Stimulated activated CD8-positive, alpha-beta memory T cell treated with anti-CD3 and anti-CD28 coated beads, Interleukin-2, amount 100 ng/mL, for 48 hours (primary cell): ENCODE data around the gene TJP1.
"Not testable (repeated sequence)": the region's sequence is repeated elsewhere in the genome, so short reads cannot be mapped to it uniquely, and the experiment has no call there.

Experiments
- DNase-seq, 2 donors: peaks; one replicate each; pipeline ENCODE4 v3.0.0-alpha.2; 2020; ENCODE audit warnings: low read depth in 2 of 2

TJP1 gene

DNA sequence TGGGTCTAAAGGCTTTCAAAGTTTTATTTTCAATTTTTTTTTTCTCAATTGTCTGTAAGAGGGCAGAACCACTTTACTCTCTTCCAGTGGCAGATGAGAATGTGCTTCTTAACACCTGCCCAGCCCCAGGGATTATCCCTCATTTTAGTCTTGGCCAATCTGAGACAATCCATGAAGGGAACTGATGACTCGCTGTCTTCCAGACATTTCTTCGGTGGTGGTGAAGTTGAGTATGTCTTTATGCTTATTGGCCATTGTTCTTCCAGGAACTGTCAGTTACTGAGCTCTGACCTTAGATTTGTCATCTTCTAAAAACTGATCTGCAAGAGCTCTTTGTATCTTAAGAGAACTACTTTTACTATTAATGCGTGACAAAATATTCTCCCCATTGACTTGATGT, 139.5 kb downstream of the TJP1 start:
- DNase-seq, result no peak

DNA sequence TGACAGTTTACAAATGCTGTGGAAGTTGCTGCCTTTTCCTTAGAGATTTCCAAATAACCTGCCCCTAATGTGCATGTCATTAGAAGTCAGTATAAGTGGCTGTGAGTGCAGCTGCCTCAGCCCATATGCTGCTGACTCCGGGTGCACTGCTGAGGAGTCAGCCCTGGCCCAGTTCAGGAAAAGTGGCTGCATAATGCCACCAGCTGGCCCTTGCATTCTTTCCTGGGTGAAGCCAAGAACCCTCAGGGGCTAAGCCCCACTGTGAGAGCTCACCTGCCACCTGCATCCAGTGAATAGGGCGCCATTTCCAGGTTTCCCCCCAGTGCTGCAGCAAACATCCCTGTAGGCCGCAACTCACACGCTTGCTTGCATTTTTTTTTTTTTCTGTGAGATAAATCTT, 139.9 kb downstream of the TJP1 start:
- no peak for DNase-seq

DNA sequence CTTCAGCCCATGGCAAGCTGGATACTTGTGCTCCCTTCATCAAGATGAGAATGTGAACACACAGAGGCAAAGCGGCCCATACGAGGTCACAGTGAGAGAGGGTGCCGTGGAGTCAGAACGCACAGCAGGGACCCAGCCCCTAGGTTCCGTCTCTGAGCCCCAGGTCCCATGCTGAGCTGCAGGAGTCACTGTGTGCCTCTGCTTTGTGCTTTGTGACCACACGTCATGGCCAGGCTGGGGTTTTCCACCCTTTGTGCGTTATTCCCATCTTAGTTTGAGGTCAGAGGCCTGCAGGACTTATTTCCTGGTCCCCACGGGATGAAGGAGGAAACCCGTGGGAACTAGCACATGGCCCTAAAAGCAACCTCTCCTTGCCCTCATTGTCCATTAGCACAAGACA, 140.3 kb downstream of the TJP1 start:
- no peak for DNase-seq

DNA sequence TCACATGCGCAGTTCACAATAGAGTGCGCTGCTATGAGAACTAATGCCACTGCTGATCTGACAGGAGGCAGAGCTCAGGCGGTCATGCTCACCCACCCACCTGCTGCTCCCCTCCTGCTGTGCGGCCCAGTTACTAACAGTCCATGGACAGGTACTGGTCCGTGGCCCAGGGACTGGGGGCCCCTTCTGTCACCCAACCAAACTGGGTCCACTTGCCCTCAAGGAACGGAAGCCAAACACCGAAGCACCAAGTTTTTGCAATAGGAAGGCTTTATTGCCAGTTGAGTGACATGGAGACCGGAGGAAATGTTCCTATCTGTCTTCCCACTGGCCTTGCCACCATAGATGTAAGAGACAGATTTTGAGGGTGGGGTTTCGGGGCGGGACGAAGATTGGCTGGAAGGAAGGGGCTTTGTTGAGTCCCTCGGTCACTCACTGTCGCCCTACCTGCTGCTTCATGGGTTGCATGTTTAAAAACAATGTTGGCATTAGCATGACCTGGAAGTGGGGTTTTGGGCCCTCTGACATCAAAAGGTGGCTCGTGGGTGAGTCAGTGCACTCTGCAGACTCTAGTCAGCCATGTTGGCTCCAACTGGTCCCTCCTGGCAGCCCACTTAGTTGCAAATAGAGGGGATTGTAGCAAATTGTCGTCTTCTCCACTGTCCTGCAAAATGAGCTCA, 141.0 kb downstream of the TJP1 start:
- no peak for DNase-seq

DNA sequence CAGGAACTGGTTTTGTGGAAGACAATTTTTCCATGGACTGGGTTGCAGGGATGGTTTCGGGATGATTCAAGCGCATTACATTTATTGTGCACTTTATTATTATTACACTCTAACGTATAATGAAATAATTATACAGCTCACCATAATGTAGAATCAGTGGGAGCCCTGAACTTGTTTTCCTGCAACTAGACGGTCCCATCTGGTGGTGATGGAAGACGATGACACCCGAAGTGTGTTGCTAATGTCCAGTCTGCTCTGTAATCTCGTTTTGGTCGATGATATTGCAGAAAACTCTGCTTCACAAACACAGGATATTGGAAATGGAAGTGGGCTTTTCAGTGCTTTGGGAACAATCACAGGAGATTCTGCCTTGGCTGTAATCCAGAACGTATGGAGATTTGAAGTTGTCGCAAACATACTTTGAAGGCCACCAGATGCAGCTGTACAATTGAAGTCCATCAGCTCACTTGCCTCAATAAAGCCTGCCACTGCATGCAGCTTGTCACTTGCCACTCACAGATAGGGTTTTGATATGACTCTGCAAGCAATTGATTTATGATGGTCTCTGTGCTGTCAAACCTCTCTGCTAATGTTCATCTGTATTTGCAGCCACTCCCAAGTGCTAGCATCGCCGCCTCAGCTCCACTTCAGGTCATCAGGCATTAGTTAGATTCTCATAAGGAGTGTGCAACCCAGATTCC, 141.7 kb downstream of the TJP1 start:
- DNase-seq, result no peak

DNA sequence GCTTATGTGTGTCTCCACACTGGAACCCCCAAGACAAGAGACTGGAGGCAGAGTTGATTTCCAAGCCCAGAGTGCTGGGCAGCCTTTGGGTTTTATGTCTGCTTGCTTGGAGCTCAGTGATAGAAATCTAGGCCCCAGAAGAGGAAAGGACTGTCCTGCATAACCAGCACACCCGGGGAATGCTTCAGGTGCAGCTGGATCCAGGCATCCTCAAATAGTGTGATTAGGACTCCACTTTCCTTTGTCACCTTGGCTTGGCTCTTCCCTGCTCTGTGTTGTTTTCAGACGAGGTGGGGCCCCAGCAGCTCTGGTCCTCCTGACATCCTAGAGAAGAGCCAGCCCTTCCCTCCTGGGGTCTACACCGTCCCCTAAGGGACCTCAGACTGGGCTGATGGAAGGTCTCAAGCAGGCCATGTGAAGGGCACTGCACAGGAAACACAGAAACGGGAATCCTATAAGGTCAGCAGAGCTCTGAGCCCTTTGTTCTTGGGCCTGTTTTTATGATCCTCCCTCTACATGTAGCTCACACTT, 143.7 kb downstream of the TJP1 start:
- no peak for DNase-seq

DNA sequence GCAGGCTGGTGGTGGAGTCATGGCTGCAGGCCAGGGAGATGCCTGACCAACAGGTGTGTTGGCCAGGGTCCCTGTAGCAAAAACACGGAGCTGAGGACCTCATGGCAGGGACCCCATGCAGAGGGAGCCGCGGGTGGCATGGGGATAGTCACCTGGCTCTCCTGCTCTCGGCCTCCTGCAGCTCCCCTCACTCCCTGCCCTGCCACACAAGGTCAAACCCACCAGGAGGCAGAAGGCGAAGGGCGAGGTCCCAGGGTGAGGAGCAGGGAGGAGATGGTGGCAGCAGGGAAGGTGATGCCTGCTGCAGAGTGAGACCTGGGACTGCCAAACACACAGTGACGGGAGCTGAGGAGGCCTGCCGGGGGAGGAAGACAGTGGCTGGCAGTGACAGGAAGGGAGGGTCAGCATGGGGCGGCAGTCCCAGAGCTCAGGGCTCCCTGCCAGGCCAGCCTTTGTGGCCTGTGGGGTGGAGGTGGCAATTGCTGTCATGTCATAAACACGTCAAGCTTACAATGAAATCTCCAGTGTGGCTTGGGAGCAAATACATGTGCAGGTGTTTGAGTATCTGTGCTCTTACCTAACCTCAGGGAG, 144.3 kb downstream of the TJP1 start:
- DNase-seq, result no peak

DNA sequence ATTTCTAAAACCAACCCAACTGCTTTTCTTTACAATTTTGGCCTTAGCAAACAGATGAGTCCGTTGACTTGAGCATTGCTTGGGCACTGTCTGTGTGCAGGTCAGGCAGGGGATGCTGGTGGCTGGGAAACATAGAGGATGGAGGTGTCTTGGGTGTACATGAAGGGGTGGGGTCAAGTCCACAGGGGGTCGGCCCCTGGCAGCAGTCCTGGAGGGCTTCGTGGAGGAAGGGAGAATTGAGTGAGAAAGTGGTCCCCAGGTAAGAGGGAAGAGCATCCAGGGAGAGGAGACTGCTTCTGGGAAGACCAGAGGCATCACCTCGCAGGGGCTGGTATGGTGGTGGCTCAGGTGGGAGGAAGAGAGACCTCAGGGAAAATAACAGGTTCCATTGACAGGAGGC, 144.8 kb downstream of the TJP1 start:
- DNase-seq, result no peak

DNA sequence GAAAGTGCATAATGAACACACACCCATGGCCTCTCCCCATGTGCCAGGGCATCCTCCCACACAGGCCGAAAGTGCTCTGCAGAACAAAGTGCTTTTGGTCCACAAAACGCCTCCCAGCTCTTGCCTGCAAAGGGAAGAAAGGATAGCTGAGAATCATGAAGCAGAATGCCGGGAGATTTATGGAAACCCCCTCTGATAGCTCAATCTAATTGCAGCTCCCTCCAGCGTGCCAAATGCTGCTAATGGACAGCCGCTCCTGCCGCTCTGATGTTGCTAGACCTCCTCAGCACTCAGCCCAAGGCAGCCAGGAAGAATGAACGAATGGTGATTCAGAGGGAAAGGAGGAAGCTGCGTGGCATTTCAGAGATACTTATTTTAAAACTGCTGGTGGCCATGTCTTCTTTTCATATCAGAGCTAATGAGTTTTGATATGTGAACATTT, 145.3 kb downstream of the TJP1 start:
- DNase-seq, result no peak

DNA sequence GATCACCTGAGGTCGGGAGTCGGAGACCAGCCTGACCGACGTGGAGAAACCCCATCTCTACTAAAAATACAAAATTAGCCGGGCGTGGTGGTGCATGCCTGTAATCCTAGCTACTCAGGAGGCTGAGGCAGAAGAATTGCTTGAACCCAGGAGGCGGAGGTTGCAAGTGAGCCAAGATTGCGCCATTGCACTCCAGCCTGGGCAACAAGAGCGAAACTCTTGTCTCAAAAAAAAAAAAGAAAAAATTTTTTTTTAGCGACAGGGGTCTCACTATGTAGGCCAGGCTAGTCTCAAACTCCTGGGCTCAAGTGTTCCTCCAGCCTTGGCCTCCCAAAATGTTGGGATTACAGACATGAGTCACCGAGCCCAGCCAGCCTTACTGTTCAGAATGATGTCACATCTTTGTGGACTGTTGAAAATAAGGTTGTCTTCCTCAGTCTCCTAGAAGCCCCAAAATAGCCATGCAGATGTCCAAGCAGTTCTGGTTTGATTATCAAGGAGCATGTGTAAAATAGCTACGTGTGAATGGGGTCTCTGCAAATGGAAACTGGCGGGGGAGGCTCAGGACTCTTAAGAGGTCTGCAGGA, 145.8 kb downstream of the TJP1 start:
- DNase-seq, result not testable (repeated sequence)

DNA sequence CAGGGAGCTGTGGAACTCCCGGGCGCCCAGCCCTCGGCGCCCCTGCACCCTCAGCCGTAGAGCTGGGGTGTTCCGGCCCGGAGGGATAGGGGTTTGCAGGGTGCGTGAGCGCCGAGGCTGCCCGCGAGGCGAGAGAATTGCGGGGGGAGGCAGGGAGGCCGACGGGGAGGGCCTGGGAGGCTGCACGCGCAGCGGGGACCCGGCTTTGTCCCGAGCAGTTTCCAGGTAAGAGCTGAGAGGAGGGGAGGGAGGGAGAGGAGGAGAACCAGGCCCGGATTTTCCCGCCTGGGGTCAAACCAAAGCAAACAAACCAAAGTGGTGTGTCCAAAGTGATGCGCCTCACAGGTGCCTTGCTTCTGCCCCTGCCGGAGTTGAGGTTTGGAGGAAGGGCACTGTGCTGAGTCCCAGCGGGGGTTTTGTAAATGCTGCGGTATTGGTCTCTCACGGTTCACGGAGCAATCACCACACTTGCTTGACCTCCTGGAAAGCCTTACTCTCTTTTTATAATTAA, 146.4 kb downstream of the TJP1 start:
- DNase-seq, result no peak

DNA sequence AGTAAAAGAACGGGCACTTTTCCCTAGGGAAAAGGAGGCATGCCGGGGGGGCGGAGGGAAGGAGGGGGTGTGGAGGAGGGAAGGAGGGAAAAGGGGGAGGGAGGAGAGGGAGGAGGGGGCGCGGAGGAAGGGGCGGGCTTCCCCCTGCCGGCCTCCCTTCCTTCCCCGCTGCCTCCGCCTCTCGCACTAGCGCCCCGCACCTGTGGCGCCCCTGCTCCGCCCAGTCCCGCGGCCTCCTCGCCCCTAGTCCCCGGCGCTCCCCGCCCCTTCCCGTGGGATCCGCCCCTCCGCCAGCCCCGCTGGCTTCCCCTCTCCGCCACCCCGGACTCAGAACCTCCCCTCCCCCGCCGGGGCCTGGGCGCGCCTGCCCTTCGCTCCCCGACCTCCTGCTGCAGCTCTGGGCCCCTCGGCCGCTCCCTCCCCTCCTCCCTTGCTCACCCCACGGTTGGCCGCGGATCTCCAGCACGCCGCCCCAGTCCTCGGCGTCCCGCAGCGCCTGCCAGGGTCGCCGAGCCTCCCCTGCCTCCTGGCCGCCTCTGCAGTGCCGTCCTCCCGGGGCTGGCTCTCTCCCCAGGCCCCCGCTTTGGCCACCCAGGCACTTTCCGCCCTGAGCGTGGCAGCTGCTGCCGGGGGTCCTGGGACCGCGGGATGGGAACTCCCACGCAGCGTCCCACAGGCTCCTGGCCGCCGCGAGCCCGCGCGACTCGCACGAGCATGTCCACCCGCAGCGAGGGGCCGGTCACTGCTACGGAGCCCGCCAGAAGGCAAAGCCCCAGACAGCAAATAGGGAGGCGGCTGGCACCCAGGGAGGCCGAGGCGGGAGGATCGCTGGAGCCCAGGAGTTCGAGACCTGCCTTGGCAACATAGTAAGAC, 147.4 kb downstream of the TJP1 start:
- no peak for DNase-seq

DNA sequence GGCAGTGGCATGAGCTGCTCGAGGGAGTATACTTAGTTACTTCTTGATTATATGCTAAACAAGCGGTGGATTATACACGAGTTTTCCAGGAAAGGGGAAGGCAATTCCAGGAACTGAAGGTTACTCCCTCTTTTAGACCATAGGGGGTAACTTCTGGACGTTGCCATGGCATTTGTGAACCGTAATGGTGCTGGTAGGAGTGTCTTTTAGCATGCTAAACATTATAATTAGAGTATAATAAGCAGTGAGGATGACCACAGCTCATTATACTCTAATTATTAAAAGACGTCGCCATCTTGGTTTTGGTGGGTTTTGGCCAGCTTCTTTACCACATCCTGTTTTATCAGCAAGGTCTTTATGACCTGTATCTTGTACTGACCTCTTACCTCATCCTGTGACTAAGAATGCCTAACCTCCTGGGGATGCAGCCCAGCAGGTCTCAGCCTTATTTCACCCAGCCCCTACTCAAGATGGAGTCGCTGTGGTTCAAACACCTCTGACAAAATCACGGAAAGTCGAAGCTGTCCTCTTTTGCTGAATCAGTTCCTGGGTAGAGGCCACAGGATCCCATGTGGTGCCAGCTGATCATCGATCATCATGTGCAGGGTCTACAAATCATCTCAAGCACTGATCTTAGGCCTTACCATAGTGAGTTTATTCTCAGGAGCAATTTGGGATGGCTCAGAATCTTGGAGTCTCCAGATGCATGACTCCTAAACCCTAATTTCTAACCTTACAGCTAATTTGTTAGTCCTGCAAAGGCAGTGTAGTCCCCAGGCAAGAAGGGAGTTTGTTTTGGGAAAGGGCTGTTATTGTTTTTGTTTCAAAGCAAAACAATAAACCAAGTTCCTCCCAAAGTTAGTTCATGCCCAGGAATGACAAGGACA, 149.1 kb downstream of the TJP1 start:
- no peak for DNase-seq

DNA sequence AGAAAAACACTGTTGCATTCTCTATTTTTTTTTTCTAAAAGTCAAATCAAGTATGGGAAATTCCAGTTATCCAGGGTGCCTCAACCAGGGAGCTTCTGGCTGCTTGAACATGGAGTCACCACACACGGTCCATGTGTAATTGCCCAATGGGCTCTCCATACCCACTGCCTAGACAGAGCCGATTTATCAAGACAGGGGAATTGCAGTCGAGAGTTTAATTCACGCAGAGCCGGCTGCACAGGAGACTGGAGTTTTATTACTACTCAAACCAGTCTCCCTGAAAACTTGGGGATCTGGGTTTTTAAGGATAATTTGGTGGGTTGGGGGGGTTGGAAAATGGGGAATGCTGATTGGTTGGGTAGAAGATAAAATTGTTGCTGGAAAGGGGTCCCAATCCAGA, 149.8 kb downstream of the TJP1 start:
- DNase-seq, result no peak

DNA sequence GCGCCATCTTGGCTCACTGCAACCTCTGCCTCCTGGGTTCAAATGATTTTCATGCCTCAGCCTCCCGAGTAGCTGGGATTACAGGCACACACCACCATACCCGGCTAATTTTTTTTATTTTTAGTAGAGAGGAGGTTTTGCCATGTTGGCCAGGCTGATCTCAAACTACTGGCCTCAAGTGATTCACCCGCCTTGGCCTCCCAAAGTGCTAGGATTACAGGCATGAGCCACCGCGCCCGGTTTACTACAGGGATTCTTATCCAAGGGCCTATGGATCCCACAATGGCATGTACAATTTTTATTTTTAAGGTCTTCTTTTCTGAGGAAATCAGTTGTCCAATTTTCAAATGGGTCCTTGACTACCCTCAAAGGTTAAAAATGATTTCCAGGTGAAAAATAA, 150.2 kb downstream of the TJP1 start:
- not testable (repeated sequence) for DNase-seq

DNA sequence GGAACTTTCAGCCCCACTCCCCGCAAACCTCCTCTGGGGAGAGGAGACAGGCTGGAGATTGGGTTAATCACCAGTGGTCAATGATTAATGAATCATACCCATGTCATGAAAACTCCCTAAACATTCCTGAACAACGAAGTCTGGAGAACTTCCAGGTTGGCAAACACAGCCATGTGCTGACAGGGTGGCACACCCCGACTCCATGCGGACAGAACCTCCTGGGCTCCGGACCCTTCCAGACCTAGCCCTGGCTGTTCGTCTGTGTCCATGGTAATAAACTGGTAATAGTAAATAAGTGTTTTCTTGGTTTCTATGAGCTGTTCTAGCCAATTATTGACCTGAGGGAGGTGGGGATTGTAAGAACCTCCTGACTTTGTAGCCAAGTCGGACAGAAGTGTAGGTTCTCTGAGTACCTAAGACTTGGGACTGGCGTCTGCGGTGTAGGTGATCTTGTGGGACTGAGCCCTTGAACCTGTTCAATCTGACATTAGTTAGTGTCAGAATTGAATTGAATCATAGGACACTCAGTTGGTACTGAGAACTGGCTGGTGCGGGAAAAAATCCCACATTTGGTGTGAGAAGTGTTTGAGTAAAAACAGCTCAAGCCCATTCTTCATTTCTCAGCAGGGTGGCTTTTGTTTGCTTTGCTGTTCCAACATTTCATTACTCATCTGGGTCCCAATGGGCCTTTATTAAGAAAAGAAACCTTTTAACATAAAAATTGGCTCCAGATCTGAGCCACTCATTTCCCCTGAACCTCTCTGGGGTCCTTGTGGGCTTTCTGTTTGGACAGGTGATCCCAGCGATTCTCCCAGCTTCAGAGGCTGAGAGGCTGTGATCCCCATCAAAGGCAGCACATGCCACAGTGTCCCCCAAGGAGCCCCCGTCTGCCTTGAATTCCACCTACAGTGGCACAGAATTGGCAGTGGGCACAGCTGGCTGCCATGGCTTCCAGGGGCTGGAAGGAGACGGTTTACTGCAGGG, 151.0 kb downstream of the TJP1 start:
- DNase-seq, result no peak

DNA sequence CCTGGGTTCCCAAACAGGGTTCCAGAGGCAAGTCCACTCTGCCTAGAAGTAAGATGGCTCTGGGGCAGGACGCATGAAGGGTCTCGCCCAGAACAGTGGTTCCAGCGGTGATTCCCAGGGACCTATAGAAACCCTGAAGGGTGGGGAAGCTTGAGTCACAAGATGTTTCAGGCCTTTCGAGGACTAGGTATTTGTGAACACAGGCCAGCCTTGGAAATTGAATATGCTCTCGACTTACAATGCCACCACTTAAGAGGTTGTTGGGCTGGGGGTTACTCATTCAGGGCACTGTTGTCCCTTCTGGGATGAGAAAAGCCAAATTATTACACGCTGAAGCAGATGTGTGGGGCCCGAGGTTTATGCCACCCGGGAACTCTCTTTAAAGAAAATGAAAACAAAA, 152.0 kb downstream of the TJP1 start:
- DNase-seq, result no peak

DNA sequence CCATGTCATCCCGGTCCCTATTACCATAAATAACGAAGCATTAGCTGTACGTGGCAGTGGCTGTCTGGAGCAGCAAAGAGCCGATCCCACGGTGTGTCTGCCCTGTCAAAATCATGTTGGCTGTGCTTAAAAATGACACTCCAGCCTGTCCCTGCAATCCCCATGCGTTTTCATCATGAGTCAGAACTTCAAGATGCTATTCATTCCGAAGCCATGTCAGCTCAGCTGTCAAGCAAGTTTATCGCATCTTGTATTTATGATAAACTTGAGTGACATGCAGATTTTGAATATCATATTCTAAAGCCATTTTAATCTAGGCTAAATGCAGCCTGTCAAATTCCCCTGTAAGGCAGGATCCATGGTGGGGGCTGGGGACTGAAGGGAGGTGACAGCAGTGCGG, 152.4 kb downstream of the TJP1 start:
- no peak for DNase-seq

DNA sequence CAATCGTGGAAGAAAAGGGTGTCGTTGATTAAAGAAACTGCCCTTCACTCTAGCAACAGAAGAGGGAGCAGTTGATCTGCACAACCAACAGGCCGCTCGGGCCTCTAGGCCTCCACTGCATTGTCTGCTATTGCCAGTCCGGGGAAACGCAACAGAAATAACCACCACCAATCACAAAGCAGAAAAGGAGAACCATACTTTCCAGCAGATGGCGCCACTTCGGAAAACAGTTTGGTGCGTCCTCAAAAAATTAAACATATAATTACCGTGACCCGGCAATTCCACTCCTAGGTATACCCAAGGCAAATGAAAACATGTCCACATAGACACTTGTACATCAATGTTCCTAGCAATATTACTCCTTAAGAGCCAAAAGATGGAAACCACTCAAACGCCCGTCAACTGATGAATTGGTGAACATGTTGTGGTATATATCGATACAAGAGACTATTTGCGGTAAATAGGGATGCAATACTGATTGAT, 154.1 kb downstream of the TJP1 start:
- DNase-seq, result peak; percentile 15 to 16
